ENCODE results near the gene EMC10.

The EMC10 gene

GRCh38 chr19:50461066-50461875, 15.0 kb upstream of the EMC10 start (continued):
- TF ChIP-seq GLIS2 (tag by site-specific recombination; IDR thresholded peaks at IDR 0.05) (no peak), SP2 (tag by site-specific recombination; IDR thresholded peaks at IDR 0.05) (no peak), PRDM10 (tag by site-specific recombination; IDR thresholded peaks at IDR 0.05) (0 out of 2 replicates have a peak, but pooled peaks have one; percentile 11), PATZ1 (tag by site-specific recombination; IDR thresholded peaks at IDR 0.05) (no peak), ZNF621 (tag by site-specific recombination; IDR thresholded peaks at IDR 0.05) (no peak), ZNF692 (tag by site-specific recombination; IDR thresholded peaks at IDR 0.05) (peak; percentile 32; the same call in 1 of the 2 replicates), SP3 (tag by site-specific recombination; IDR thresholded peaks at IDR 0.05) (no peak), ZNF169 (tag by site-specific recombination; IDR thresholded peaks at IDR 0.05) (no peak), ZNF121 (tag by site-specific recombination; IDR thresholded peaks at IDR 0.05) (peak; percentile 68), PRDM6 (tag by site-specific recombination; IDR thresholded peaks at IDR 0.05) (no peak), ZNF184 (tag by site-specific recombination; IDR thresholded peaks at IDR 0.05) (no peak), ZNF274 (IDR thresholded peaks at IDR 0.05; ENCODE audit: low read length) (no peak), ZNF274 (tag by site-specific recombination; IDR thresholded peaks at IDR 0.05; ENCODE audit: borderline replicate concordance) (no peak), PBX3 (CRISPR knock-in tag; IDR thresholded peaks at IDR 0.05) (peak; percentile 58; the same call in 1 of the 2 replicates), ZNF426 (tag by site-specific recombination; IDR thresholded peaks at IDR 0.05) (no peak), ZNF48 (tag by site-specific recombination; IDR thresholded peaks at IDR 0.05) (no peak), ZSCAN18 (tag by site-specific recombination; IDR thresholded peaks at IDR 0.05) (no peak), ZNF843 (tag by site-specific recombination; IDR thresholded peaks at IDR 0.05) (no peak), ZNF433 (tag by site-specific recombination; IDR thresholded peaks at IDR 0.05; ENCODE audit: low read depth) (no peak), ZBTB21 (tag by site-specific recombination; IDR thresholded peaks at IDR 0.05) (no peak), HOXD13 (CRISPR knock-in tag; IDR thresholded peaks at IDR 0.05; ENCODE audit: borderline replicate concordance) (no peak), ZNF280C (tag by site-specific recombination; IDR thresholded peaks at IDR 0.05) (no peak), YY2 (tag by site-specific recombination; IDR thresholded peaks at IDR 0.05) (no peak), ZNF366 (tag by site-specific recombination; conservative IDR thresholded peaks at IDR 0.05) (peak; percentile 51), ZNF747 (tag by site-specific recombination; IDR thresholded peaks at IDR 0.05) (no peak), ZNF548 (tag by site-specific recombination; IDR thresholded peaks at IDR 0.05) (no peak)

All from HEK293 (cell line).